ENCODE results near the gene HNF1A.

HNF1A gene

GRCh38 chr12:120990487-120991055 is 12.2 kb downstream of the HNF1A start:
- no peak for DNase-seq

GRCh38 chr12:120991965-120992364 is 13.6 kb downstream of the HNF1A start:
- no peak for DNase-seq

GRCh38 chr12:120992989-120993388 is 14.6 kb downstream of the HNF1A start:
- DNase-seq: no peak

- DNase-seq: no peak
Observed at GRCh38 chr12:120993496-120993895, 15.2 kb downstream of the HNF1A start.

DNA sequence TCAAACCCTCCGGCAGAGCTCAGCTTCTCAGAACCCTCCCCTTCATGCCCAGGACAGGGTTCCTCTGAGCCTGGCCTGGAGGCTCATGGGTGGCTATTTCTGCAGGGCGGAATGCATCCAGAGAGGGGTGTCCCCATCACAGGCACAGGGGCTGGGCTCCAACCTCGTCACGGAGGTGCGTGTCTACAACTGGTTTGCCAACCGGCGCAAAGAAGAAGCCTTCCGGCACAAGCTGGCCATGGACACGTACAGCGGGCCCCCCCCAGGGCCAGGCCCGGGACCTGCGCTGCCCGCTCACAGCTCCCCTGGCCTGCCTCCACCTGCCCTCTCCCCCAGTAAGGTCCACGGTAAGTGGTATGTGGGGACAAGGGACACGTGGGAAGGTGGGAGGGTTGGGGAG is 15.7 kb downstream of the HNF1A start:
- DNase-seq: no peak

GRCh38 chr12:120994589-120995337 is 16.4 kb downstream of the HNF1A start:
- no peak for DNase-seq

GRCh38 chr12:120996133-120996746 is 17.9 kb downstream of the HNF1A start:
- DNase-seq: no peak

DNA sequence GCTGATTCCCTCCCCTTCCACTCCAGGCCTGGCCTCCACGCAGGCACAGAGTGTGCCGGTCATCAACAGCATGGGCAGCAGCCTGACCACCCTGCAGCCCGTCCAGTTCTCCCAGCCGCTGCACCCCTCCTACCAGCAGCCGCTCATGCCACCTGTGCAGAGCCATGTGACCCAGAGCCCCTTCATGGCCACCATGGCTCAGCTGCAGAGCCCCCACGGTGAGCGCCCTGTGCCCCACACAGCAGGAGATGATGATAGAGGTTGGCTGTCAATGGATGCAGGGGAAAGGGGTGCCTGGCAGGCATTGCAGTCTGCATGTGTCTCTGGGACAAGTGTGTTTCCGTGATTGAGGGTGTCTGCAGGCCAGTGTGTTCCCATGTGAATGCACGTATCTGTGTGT is 19.1 kb downstream of the HNF1A start:
- DNase-seq: no peak

DNA sequence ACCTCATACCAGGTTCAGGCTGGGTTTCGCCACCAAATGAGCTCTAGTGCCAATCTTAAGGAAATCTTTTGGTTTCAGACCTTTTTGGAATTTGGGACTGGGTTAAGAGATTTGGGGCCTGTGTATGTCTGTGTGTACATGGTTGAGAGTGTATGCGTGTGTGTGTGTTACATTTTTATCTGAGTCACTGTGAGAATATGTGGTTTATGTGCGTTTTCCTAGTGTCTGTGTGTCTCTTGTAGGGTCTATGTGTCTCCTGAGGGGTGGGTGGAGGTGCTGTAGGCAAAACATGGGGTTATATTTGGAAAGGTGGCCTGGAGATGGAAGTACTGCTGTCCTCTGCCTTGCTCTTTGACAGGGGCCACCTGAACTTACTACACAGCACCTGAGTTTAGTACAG is 20.1 kb downstream of the HNF1A start:
- no peak for DNase-seq

DNA sequence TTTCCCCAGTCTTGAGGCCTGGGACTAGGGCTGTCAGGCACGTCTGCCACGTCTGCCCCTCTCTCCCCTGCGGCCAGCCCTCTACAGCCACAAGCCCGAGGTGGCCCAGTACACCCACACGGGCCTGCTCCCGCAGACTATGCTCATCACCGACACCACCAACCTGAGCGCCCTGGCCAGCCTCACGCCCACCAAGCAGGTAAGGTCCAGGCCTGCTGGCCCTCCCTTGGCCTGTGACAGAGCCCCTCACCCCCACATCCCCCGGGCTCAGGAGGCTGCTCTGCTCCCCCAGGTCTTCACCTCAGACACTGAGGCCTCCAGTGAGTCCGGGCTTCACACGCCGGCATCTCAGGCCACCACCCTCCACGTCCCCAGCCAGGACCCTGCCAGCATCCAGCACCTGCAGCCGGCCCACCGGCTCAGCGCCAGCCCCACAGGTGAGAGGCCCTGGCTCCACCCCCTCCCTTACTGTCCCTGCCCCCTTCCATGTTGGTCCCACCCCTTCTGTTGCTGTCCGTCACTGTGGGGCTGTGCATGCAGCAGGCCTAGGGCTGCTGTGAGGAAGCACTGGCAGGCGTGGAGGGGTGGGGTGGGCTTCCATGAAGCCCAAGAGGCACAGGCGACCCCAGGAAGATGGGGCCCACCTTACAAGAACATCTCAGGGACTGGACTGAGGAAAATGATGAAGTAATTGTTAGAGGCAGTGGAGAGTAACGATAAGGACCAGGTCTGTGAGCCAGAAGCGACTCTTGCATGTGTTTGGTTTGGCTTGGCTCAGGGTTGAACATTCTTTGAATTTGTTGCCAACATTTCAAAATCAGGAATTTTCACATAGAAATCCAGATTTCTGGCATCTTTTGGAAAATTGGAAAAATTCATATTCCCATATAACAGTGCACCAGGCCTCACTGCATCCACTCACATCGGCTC is 21.1 kb downstream of the HNF1A start:
- DNase-seq: no peak

- no peak for DNase-seq
Observed at GRCh38 chr12:121000530-121000929, 22.2 kb downstream of the HNF1A start.

DNA sequence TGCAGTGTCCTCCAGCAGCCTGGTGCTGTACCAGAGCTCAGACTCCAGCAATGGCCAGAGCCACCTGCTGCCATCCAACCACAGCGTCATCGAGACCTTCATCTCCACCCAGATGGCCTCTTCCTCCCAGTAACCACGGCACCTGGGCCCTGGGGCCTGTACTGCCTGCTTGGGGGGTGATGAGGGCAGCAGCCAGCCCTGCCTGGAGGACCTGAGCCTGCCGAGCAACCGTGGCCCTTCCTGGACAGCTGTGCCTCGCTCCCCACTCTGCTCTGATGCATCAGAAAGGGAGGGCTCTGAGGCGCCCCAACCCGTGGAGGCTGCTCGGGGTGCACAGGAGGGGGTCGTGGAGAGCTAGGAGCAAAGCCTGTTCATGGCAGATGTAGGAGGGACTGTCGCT is 22.7 kb downstream of the HNF1A start:
- no peak for DNase-seq

GRCh38 chr12:121001841-121002483 is 23.6 kb downstream of the HNF1A start:
- DNase-seq: no peak

- DNase-seq: no peak
Observed at GRCh38 chr12:121003650-121004049, 25.3 kb downstream of the HNF1A start.

DNA sequence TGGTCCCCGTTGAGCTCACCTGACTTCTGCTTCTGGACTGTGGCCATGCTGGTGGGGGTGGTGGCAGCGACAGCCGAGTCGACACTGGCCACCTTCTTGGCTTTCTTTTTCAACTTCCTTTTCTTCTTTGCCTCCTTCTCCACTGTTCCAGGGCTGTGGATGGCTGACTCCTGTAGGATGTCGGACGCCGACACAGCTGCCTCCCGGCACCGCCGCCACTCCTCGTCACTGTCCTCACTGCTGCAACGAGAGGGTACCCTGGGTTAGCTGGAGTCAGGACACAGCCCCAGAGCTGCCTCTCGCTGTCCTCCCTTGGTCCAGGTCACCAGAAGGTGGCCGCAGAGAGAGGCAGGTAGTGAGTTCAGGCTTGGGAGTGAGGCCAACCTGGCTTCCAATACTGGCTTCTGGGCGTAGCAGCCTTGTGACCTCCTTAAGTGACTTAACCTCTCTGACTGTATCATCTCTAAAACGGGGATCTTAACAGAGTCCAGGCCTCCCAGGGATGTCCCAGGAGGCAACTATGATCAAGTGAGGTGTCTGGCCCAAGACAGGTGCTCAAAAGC is 26.0 kb downstream of the HNF1A start:
- DNase-seq: no peak

DNA sequence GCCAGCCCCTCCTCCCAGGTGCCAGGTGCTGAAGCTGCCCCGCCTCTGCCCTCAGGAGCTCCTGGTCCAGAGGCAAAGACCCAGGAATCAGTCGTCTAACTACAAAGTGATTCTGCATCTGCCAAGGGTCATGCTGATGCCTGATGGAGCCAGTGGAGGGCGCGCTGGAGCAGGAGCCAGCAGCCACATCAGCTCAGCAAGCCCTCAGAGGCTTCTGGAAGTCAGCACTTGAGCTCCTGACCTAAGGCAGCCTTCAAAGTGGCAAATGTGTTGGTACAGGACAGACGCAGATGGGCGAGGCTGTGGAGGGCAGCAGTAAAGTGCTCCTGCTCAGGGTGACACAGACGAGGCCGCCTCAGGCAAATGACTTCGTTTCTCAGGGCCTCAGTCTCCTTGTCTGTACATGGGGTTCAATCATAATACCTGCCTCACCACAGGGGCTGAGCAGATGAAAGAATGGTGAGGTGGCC is 27.0 kb downstream of the HNF1A start:
- DNase-seq: peak in 1 of 4 experiments; percentile 7

DNA sequence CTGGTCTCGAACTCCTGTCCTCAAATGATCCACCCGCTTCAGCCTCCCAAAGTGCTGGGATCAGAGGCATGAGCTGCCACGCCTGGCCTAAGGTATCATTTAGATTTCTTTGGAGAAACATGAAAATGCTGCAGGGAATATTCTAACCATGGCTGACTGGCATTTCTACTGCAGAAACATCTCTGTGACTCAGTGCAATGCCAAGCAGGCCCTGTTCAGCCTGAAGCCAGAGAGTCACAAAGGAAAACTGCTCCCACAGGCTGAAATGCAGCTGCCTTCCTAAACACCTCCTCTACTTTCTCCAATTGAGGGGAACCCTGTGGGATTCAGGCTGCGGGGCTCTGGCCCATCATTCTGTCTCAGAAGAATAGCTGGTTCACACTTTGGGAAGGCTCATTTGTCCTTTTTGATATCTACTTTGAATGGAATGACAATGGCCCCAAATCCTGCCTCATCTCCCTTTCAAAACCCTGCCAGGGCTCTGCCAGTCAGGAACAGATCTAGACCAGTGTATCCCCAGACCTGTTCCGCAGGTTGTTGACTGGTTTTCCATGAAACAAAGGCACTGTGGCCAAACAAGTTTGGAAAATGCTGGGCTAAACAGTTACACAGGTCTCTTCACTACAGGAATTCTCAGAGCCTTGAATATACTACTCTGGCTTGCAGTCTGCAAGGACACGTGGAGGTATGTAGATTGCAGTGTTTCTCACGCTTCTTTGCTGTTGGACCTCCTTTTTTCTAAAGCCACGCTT is 30.2 kb downstream of the HNF1A start:
- no peak for DNase-seq

DNA sequence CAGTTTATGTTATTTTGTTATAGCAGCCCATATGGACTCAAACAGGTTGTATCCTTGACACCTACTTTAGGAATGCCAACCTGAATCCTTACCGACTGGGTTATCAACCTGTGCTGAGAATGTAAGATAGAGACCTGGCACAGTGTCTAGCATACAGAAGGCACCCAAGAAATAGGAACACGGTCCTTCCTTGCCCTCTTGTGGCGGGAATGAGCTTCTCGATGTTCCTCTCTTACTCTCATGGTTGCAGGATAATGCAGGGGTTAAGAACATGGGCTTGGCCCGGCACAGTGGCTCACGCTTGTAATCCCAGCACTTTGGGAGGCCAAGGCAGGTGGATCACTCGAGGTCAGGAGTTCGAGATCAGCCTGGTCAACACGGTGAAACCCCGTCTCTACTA is 31.4 kb downstream of the HNF1A start:
- DNase-seq: no peak

GRCh38 chr12:121010860-121011259 is 32.5 kb downstream of the HNF1A start:
- DNase-seq: no peak

DNA sequence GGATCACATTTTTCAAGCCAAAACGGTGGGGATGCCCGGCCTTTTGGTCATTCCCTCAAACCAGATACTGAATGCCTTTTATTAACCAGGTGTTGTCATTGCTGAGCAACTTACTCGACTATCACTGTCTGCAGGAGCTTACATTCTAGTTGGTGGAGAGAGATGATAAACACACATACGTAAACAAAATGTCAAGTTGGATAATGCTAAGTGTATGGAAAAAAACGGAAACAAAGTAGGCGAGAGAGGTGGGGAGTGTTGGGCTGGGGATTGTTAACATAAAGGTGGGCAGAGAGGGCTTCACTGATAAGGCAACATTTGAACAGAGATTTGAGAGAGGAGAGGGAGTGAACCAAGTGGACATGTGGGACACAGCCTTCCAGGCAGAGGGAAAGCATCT is 33.5 kb downstream of the HNF1A start:
- no peak for DNase-seq

DNA sequence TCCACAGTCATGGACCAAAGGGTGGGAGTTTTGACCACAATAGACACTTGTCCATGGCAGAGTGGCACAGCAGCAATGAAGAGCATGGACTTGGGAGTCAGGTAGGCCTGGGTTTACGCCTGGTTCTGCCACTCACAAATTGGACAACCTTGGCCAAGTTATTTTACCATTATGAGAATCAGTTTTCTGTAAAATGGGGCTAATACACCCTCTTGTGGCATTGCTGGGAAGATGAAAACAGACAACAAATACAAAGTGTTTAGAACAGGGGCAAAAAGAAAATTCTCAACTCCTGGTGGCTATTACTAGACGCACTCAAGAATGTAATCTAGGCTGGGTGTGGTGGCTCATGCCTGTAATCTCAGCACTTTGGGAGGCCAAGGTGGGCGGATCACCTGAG is 35.4 kb downstream of the HNF1A start:
- no peak for DNase-seq
